IMR-90 (cell line): ENCODE measurements around the gene FNBP1.

Source experiments
- BHLHE40 ChIP-seq: fragments of 150-350 bp; IDR thresholded peaks from 2 replicates; pipeline ENCODE4 v1.6.1; 2016; ENCODE audit warnings: mild to moderate bottlenecking, low read depth, low read length
- CEBPB ChIP-seq: IDR thresholded peaks from 2 replicates; pipeline ENCODE4 v1.6.1; 2012; ENCODE audit warnings: low read depth, low read length, improper control_type of control experiment
- CHD1 ChIP-seq: IDR thresholded peaks from 2 replicates; pipeline ENCODE4 v1.6.1; 2012; ENCODE audit warnings: low read depth, low read length, improper control_type of control experiment
- CTCF ChIP-seq: conservative IDR thresholded peaks from 2 replicates; pipeline ENCODE4 v1.5.1; 2012; ENCODE audit warnings: mild to moderate bottlenecking, low read depth, low read length, improper control_type of control experiment
- FOS ChIP-seq: fragments of 150-350 bp; IDR thresholded peaks from 2 replicates; pipeline ENCODE4 v1.6.1; 2016; ENCODE audit warnings: low read depth, low read length
- MAZ ChIP-seq: IDR thresholded peaks from 2 replicates; pipeline ENCODE4 v1.6.1; 2012; ENCODE audit warnings: low read depth, mild to moderate bottlenecking, low read length, improper control_type of control experiment, moderate library complexity, borderline replicate concordance
- MXI1 ChIP-seq: IDR thresholded peaks from 2 replicates; pipeline ENCODE4 v1.6.1; 2012; ENCODE audit warnings: low read depth, mild to moderate bottlenecking, low read length, moderate library complexity, borderline replicate concordance
- NFE2L2 ChIP-seq: fragments of 150-350 bp; IDR thresholded peaks from 2 replicates; pipeline ENCODE4 v1.6.1; 2016; ENCODE audit warnings: low read depth, mild to moderate bottlenecking, low read length
- POLR2A ChIP-seq: IDR thresholded peaks from 2 replicates; pipeline ENCODE4 v1.6.1; 2012; ENCODE audit warnings: mild to moderate bottlenecking, low read depth, low read length
- RAD21 ChIP-seq: IDR thresholded peaks from 2 replicates; pipeline ENCODE4 v1.6.1; 2012; ENCODE audit warnings: low read length, improper control_type of control experiment
- RCOR1 ChIP-seq: IDR thresholded peaks from 2 replicates; pipeline ENCODE4 v1.6.1; 2012; ENCODE audit warnings: mild to moderate bottlenecking, low read length, improper control_type of control experiment; ENCODE audit not compliant: insufficient replicate concordance
- RFX5 ChIP-seq: IDR thresholded peaks from 2 replicates; pipeline ENCODE4 v1.8.0; 2012; ENCODE audit warnings: low read depth, mild to moderate bottlenecking, low read length, moderate library complexity
- SMC3 ChIP-seq: fragments of 150-350 bp; IDR thresholded peaks from 2 replicates; pipeline ENCODE4 v1.6.1; 2016; ENCODE audit warnings: low read depth, mild to moderate bottlenecking, antibody characterized with exemption, low read length, moderate library complexity
- USF2 ChIP-seq: fragments of 150-350 bp; IDR thresholded peaks from 2 replicates; pipeline ENCODE4 v1.6.1; 2017; ENCODE audit warnings: mild to moderate bottlenecking, antibody characterized with exemption, low read length, low read depth

GRCh38 chr9:129929496-129930125 is 113.4 kb downstream of the FNBP1 start:
- TF ChIP-seq CTCF (no peak), POLR2A (no peak), USF2 (no peak), CHD1 (no peak), RFX5 (no peak), BHLHE40 (no peak), RAD21 (no peak), FOS (no peak), CEBPB (no peak), SMC3 (no peak), NFE2L2 (no peak), RCOR1 (no peak), MAZ (no peak), MXI1 (no peak)
